AG04449 (cell line): ENCODE data around the gene CRIM1.

Experiments
- CTCF ChIA-PET: fragments of 350-600 bp; formaldehyde crosslinking; extraction: SDS; loops from one replicate; lab custom pipeline; 2021; ENCODE audit warnings: antibody characterized with exemption; lab: Yijun Ruan, JAX
- POLR2A ChIA-PET: fragments of 400-600, 350-600 bp; formaldehyde crosslinking; extraction: SDS; loops from one replicate; lab custom pipeline; 2020; ENCODE audit warnings: antibody characterized with exemption, inconsistent platforms; lab: Yijun Ruan, JAX
- DNase-seq: peaks from one replicate; pipeline ENCODE4 v3.0.0-alpha.2; 2010; ENCODE audit warnings: low read depth, low spot score
- H3K4me3 ChIP-seq: 2 replicates; pipeline ENCODE4 v1.5.1; 2011; ENCODE audit warnings: low read depth, mild to moderate bottlenecking, control low read depth, low read length
- CTCF ChIP-seq: IDR thresholded peaks from one replicate; pipeline ENCODE4 v1.5.1; 2011; ENCODE audit warnings: mild to moderate bottlenecking, moderate library complexity, low read length, control low read depth, inconsistent platforms; ENCODE audit not compliant: insufficient read depth; ENCODE audit errors: missing control alignments

CRIM1 gene

DNA sequence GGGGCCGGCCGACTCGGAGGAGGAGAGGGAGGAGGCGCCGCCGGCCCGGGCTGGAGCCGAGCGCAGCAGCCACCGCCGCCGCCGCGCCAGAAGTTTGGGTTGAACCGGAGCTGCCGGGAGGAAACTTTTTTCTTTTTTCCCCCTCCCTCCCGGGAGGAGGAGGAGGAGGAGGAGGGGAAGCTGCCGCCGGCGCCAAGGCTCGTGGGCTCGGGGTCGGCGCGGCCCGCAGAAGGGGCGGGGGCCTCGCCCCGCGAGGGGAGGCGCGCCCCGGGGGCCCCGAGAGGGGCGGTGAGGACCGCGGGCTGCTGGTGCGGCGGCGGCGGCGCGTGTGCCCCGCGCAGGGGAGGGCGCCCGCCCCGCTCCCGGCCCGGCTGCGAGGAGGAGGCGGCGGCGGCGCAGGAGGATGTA, 316 bp downstream of the CRIM1 start:
- peak overlapping the region; percentile 72 for H3K4me3 ChIP-seq
- no peak for DNase-seq
- ChIA-PET POLR2A (interaction anchor here (0.6 to 2.0 kb wide), 18 partner anchors 11 to 309 kb away, joined by 3 to 11 read pairs (median 4); no protein-coding TSS in a partner anchor), CTCF (interaction anchor here (0.5 to 1.6 kb wide), 2 partner anchors 211 to 308 kb away, joined by 3 to 5 read pairs; no protein-coding TSS in a partner anchor)
- TF ChIP-seq CTCF: no peak

- peak overlapping the region; percentile 72 for H3K4me3 ChIP-seq
- no peak for DNase-seq
- ChIA-PET CTCF (interaction anchor here (1.6 to 1.8 kb wide), 2 partner anchors 20 to 86 kb away, joined by 4 read pairs; no protein-coding TSS in a partner anchor), POLR2A (interaction anchor here (0.6 to 2.0 kb wide), 20 partner anchors 10 to 436 kb away, joined by 3 to 11 read pairs (median 4); no protein-coding TSS in a partner anchor)
- no peak for TF ChIP-seq CTCF
These were observed 866 bp downstream of the CRIM1 start for GRCh38 chr2:36356298-36356989.

- ChIA-PET POLR2A (interaction anchor here (0.6 to 1.8 kb wide), 6 partner anchors 10 to 437 kb away, joined by 3 to 4 read pairs (median 4); no protein-coding TSS in a partner anchor), CTCF (interaction anchor here (0.9 to 2.1 kb wide), 4 partner anchors 15 to 85 kb away, joined by 3 to 7 read pairs (median 4); no protein-coding TSS in a partner anchor)
- peak; percentile 22 for TF ChIP-seq CTCF
- H3K4me3 ChIP-seq: peak overlapping the region; percentile 72
- DNase-seq: no peak
These were observed 1.6 kb downstream of the CRIM1 start for GRCh38 chr2:36356990-36357846.

DNA sequence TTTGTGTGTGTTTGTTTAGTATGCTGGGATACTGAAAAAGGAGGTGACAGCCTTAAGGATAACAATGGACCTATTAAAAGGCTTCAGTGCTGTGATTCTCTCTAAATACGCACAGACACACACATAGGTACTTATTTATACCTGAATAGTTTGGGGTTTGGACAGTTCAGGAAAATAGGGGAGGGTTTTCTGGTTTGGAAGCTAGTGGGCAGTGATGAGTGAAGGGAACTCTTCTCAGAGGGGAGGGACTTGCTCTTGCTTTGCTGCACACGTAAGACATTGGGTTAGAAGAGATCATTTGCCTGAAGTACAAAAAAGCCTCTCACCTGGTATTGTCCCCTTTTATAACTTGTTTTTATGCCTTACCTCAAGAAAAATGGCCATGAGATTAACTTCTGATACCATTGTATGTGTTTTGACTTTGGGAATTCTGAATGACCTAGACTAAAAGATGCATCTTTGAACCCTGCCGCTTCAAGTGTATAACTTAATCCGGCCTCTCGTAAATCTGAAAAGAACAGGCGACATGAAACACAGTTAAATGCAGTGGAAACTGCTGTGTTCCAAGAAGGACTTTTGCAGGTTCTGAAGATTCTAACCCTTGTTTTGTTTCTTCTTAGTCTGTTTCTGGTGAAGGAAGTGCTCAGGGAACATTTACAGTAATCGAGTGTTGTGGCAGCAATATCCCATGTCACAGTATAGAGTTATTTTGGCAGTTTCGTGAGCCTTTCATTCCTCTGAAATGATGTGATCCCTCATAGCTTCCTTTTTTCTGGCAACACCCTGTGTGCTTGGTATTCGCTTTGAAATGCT, 2.5 kb downstream of the CRIM1 start:
- TF ChIP-seq CTCF: peak; percentile 36
- ChIA-PET POLR2A (interaction anchor here (0.6 to 1.8 kb wide), 7 partner anchors 9 to 128 kb away, joined by 3 to 7 read pairs (median 4); no protein-coding TSS in a partner anchor), CTCF (interaction anchor here (0.9 to 2.1 kb wide), 5 partner anchors 14 to 84 kb away, joined by 3 to 7 read pairs (median 4); no protein-coding TSS in a partner anchor)
- DNase-seq: no peak
- H3K4me3 ChIP-seq: peak overlapping the region; percentile 72

- TF ChIP-seq CTCF: no peak
- CTCF ChIA-PET: interaction anchor here (1.0 to 2.1 kb wide), 5 partner anchors 13 to 305 kb away, joined by 3 to 7 read pairs (median 3); no protein-coding TSS in a partner anchor
- DNase-seq: no peak
- peak overlapping the region; percentile 72 for H3K4me3 ChIP-seq
- POLR2A ChIA-PET: interaction anchor here (1.1 to 1.2 kb wide), 4 partner anchors 8 to 127 kb away, joined by 3 to 7 read pairs (median 4); no protein-coding TSS in a partner anchor
These were observed 3.5 kb downstream of the CRIM1 start for GRCh38 chr2:36359067-36359466.
